A673 (cell line): ENCODE measurements around the gene ELK3. TPM values are rescaled to one million over a fixed set of nuclear protein-coding genes. Genes with fewer than 3 reads are reported as not detected.

ENCODE experiments used
- BruUV-seq: library from RNA; stranded (reverse); fragments of 400-500 nt; replicated peaks from 2 replicates; lab custom pipeline; 2021; lab: Mats Ljungman, UMichigan
- CTCF ChIA-PET: fragments of 300-600 bp; sonication (Branson Sonifier 250); formaldehyde crosslinking; loops from one replicate; lab custom pipeline; 2022; ENCODE audit warnings: antibody characterized with exemption; lab: Charles Lee
- POLR2A ChIA-PET: fragments of 300-600 bp; sonication (Branson Sonifier 250); formaldehyde crosslinking; loops from one replicate; lab custom pipeline; 2022; ENCODE audit warnings: antibody characterized with exemption; ENCODE audit not compliant: low non-redundant PET; lab: Charles Lee
- DNase-seq: peaks from one replicate; pipeline ENCODE4 v3.0.0-alpha.2; 2015; ENCODE audit warnings: low spot score
- H3K27ac ChIP-seq: fragments of 200-600 bp; sonication (generic); 2 replicates; pipeline ENCODE4 v1.5.1; 2016; ENCODE audit warnings: mixed run types, low read depth, mild to moderate bottlenecking, mixed read lengths, antibody characterized with exemption, low read length; ENCODE audit not compliant: poor library complexity, severe bottlenecking
- H3K27me3 ChIP-seq: fragments of 200-600 bp; sonication (generic); replicated peaks from 2 replicates; pipeline ENCODE4 v1.6.1; 2017; ENCODE audit warnings: mixed run types, low read depth, mild to moderate bottlenecking, mixed read lengths, antibody characterized with exemption, low read length; ENCODE audit not compliant: insufficient read depth, poor library complexity
- H3K36me3 ChIP-seq: fragments of 200-600 bp; sonication (generic); 2 replicates; pipeline ENCODE4 v1.6.1; 2016; ENCODE audit warnings: mixed run types, mild to moderate bottlenecking, mixed read lengths, antibody characterized with exemption, low read length; ENCODE audit not compliant: insufficient read depth, poor library complexity, severe bottlenecking
- H3K4me1 ChIP-seq: fragments of 200-600 bp; sonication (generic); 2 replicates; pipeline ENCODE4 v1.6.1; 2017; ENCODE audit warnings: mixed run types, mild to moderate bottlenecking, mixed read lengths, antibody characterized with exemption, low read length; ENCODE audit not compliant: insufficient read depth, poor library complexity, severe bottlenecking
- H3K4me3 ChIP-seq: fragments of 200-600 bp; sonication (generic); 2 replicates; pipeline ENCODE4 v1.5.1; 2016; ENCODE audit warnings: low read depth, mixed run types, mild to moderate bottlenecking, mixed read lengths, low read length; ENCODE audit not compliant: poor library complexity, severe bottlenecking
- H3K9me3 ChIP-seq: fragments of 200-600 bp; sonication (generic); 2 replicates; pipeline ENCODE4 v1.6.1; 2016; ENCODE audit warnings: mixed run types, low read depth, mild to moderate bottlenecking, mixed read lengths, antibody characterized with exemption, low read length; ENCODE audit not compliant: poor library complexity, severe bottlenecking
- CTCF ChIP-seq: fragments of 300-800, 200-600 bp; sonication (generic); conservative IDR thresholded peaks from 2 replicates; pipeline ENCODE4 v1.5.1; 2017; ENCODE audit warnings: low read depth, mild to moderate bottlenecking, antibody characterized with exemption, low read length, moderate library complexity, mixed read lengths
- EZH2 ChIP-seq: fragments of 200-600 bp; sonication (generic); IDR thresholded peaks from 2 replicates; pipeline ENCODE4 v1.6.1; 2017; ENCODE audit warnings: borderline replicate concordance, low read depth, mild to moderate bottlenecking, mixed read lengths, antibody characterized with exemption, low read length; ENCODE audit not compliant: poor library complexity, severe bottlenecking
- intact Hi-C: fragments of 100-400 bp; cut with micrococcal nuclease; formaldehyde crosslinking; loops from one replicate; pipeline ENCODE4 v1.10.0; 2022; ENCODE audit not compliant: unreplicated experiment
- total RNA-seq: library from RNA; stranded (reverse); gene quantifications from 2 replicates; pipeline ENCODE4 v1.2.3, GENCODE V29; 2021

Gene ELK3
- total RNA-seq, 1 experiment from 2014 or later = 62.1 TPM

DNA sequence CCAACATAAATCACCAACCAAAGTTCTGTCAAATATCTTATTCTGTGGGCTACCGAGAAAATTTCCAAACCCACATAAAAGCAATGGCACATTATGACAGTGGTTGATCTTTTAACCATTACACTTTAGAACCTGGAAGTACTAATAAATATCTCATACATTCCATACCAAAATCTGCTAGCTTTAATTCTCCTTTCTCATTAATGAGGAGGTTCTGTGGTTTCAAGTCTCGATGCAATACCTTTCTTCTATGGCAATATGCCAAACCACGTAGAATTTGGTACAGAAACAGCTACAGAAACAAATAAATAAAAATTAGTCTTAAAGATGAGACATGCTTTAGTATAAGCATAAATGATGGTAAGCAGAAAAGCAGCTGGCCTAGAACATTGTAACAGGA is 100.7 kb downstream of the ELK3 start:
- ChIA-PET CTCF (no interaction called here), POLR2A (no interaction called here)
- Histone ChIP-seq H3K4me1 (no peaks in the 10 kb centered on the region), H3K27me3 (no peaks in the 10 kb centered on the region), H3K36me3 (peaks cover 30% of the 10 kb centered on the region), H3K9me3 (no peaks in the 10 kb centered on the region), H3K4me3 (no peak overlapping the region), H3K27ac (no peak overlapping the region)
- intact Hi-C loops = no loop called here
- DNase-seq = no peak
- TF ChIP-seq EZH2 (no peak), CTCF (no peak)
- no TSS peak for BruUV-seq

- Histone ChIP-seq H3K36me3 (peaks cover 34% of the 10 kb centered on the region), H3K4me1 (no peaks in the 10 kb centered on the region), H3K4me3 (no peak overlapping the region), H3K9me3 (no peaks in the 10 kb centered on the region), H3K27me3 (no peaks in the 10 kb centered on the region), H3K27ac (no peak overlapping the region)
- POLR2A ChIA-PET = no interaction called here
- CTCF ChIA-PET = no interaction called here
- DNase-seq = no peak
- no TSS peak for BruUV-seq
- intact Hi-C loops = no loop called here
- TF ChIP-seq EZH2 = no peak
- no peak for TF ChIP-seq CTCF
These were observed 101.5 kb downstream of the ELK3 start for GRCh38 chr12:96295532-96296160.

- TF ChIP-seq CTCF = no peak
- no peak for TF ChIP-seq EZH2
- CTCF ChIA-PET = no interaction called here
These were observed 103.3 kb downstream of the ELK3 start for GRCh38 chr12:96297504-96297903.

More at GRCh38 chr12:96297504-96297903, 103.3 kb downstream of the ELK3 start:
- Histone ChIP-seq H3K9me3 (no peaks in the 10 kb centered on the region), H3K4me3 (no peak overlapping the region), H3K27ac (no peak overlapping the region), H3K36me3 (peaks cover 34% of the 10 kb centered on the region), H3K27me3 (no peaks in the 10 kb centered on the region), H3K4me1 (peaks cover 15% of the 10 kb centered on the region)
- DNase-seq = no peak
- POLR2A ChIA-PET = no interaction called here
- BruUV-seq = no TSS peak
- intact Hi-C loops = no loop called here
